Mononuclear cell (primary cell): Measurements from ENCODE around the gene LIMS4. TPM values are rescaled to one million over a fixed set of nuclear protein-coding genes. Genes with fewer than 3 reads are reported as not detected.
"Not testable (repeated sequence)": the region's sequence is repeated elsewhere in the genome, so short reads cannot be mapped to it uniquely, and the experiment has no call there.

Experiments used
- H3K27me3 ChIP-seq: 2 replicates; pipeline ENCODE4 v1.6.0; 2011; ENCODE audit warnings: low read length, control low read depth; ENCODE audit not compliant: insufficient read depth
- H3K4me1 ChIP-seq: 2 replicates; pipeline ENCODE4 v1.5.1; 2011; ENCODE audit warnings: mild to moderate bottlenecking, low read length, control low read depth; ENCODE audit not compliant: insufficient read depth
- H3K4me3 ChIP-seq: 2 replicates; pipeline ENCODE4 v1.5.1; 2011; ENCODE audit warnings: mild to moderate bottlenecking, low read length, moderate library complexity
- H3K9me3 ChIP-seq: 2 replicates; pipeline ENCODE4 v1.5.1; 2011; ENCODE audit warnings: low read depth, mild to moderate bottlenecking, control low read depth, low read length
- total RNA-seq: library from RNA; depleted of rRNA; stranded (reverse); fragments of >200 nt; gene quantifications from one replicate; pipeline ENCODE4 v1.2.3, GENCODE V29; 2012

LIMS4 gene, protein sequence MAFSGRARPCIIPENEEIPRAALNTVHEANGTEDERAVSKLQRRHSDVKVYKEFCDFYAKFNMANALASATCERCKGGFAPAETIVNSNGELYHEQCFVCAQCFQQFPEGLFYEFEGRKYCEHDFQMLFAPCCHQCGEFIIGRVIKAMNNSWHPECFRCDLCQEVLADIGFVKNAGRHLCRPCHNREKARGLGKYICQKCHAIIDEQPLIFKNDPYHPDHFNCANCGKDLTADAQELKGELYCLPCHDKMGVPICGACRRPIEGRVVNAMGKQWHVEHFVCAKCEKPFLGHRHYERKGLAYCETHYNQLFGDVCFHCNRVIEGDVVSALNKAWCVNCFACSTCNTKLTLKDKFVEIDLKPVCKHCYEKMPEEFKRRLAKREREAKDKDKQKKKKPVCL
- total RNA-seq, result 0.10 TPM

DNA sequence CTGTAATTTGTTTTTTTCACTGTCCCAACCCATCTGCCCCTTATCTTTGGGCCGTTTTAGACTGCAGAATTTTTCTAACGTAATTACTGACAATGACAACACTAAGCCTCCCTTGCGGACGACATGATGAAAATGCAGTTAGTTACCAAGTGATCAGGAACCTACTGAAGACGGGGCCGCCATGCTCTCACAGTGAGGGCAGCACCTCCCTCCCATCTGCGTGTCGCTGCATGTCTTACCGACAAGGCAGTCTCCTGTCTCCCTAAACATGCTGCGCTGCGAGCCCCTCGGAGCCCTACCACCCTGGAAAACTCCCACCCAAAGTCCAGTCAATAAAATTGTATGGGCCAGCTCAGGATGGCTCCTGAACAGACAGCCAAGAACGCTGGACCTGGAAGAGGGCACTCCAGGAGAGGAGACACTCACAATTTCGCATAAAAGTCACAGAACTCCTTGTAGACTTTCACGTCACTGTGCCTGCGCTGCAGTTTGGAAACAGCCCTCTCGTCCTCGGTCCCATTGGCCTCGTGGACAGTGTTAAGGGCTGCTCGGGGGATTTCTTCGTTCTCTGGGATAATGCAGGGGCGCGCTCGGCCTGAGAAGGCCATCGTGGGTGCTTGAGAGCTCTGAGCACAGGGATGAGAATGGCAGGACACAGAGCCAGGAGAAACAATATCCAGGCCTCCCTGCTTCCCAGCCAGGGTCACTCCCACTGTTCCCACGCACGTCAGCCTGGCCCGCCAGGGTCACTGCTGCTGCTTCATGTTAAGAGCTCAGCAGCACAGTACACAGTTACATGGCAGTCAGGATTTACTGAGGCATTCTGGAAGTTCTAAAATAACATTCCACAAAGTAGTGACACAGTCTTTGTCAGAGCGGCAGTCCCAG, at the start of gene LIMS4:
Gene LIMS4, minus strand, starts transcription at position 646 of the 888 bp plus-strand sequence. Its CDS starts 38 bp downstream, at position 608.
- not testable (repeated sequence) for H3K4me1 ChIP-seq, H3K27me3 ChIP-seq, H3K9me3 ChIP-seq, H3K4me3 ChIP-seq

DNA sequence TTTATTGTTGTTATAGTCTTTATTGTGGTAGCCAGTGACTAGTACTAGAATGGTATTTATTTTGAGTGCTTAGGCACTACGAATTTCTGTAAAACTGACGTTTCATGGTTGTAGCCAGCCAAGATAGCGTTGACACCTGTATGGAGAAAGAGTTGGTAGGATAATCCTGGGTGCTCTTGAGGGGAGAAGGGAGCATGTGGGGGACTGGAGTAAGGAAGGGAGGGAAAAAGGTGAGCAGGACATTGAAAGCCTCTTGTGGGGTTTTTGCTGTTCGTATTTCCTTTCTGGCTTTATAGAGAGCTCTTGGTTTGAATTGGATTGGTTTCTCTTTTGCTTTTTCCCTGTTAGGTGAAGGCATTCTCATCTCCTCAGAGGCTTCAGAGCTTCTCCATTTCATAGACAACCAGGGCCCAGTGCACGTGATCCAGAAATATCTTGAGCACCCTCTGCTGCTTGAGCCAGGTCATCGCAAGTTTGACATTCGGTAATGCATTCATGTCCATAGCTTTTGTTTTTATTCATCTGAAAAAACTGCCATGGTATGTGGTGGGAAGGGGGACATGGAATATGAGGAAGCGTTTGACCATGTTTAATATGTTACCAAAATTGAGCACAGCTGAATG, 27.2 kb upstream of the LIMS4 start:
- H3K4me1 ChIP-seq, H3K9me3 ChIP-seq, H3K27me3 ChIP-seq, H3K4me3 ChIP-seq: not testable (repeated sequence)

DNA sequence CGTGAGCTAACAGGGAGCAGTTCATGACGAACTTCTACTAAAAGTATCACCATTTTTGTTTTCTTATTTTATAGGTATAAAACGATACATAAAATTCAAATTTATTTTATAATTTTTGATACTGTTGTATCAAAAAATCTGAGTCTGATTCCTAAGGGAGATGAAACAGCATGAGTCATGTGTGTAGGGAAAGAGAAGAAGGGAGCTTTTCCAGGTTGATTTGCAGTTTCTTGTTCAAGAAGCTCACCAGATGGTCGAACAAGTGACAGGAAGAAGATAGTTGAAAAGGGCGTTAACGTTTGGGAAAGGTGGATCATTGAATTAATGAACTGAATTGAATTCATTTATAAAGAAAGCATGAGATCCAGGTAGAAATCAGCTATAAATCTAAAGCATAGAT, 23.4 kb upstream of the LIMS4 start:
- not testable (repeated sequence) for H3K27me3 ChIP-seq, H3K4me1 ChIP-seq, H3K4me3 ChIP-seq, H3K9me3 ChIP-seq

DNA sequence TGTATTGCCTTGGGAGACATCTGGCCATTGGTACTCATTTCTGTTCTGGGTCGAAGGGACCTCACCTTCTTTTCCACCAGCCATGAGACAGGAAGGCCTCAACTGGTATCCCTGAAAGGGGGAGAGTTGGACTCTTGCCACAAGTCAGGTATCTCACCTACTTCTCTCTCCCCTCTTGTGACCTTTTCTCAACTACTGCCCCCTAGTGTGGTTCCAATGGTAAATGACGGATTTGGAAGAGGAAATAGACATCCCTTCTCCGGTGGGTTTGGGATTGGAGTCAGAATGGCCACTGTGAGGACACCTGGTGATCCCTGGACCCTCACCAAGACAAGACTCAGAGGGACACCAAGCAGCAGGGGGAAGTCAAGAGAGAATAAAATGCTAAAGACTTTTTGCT, 21.9 kb upstream of the LIMS4 start:
- H3K4me1 ChIP-seq, H3K27me3 ChIP-seq, H3K4me3 ChIP-seq, H3K9me3 ChIP-seq: not testable (repeated sequence)

DNA sequence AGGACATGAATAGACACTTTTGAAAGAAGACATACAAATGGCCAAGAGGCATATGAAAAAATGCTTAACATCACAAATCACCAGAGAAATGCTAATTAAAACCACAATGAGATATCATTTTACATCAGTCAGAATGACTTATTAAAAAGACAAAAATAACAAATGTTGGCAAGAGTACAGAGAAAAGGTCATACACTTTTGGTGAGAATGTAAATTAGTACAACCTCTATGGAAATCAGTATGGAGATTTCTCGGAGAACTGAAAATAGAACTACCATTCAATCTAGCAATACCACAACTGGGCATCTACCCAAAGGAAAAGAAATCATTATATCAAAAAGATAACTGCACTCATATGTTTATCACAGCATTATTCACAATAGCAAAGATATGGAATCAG, 16.4 kb upstream of the LIMS4 start:
- H3K4me1 ChIP-seq, H3K4me3 ChIP-seq, H3K9me3 ChIP-seq, H3K27me3 ChIP-seq: not testable (repeated sequence)

DNA sequence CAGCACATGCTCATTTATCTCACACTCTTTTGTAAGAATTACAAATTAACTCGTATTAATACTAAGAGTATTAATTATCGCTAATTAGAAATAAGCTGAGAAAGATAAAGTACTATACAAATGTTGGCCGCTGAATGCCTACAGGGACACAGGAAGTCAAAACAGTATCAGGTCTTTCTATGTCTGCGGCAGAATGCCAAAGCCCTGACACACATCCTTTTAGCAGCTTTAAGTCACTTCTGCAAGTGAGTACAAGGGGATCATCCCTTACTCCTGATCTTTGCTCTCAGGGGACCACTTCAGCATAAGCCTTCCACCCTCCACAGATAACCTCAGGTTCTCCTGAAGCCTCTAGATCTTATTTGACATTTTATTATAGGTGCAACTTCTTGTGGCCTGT, 10.1 kb upstream of the LIMS4 start:
- not testable (repeated sequence) for H3K9me3 ChIP-seq, H3K27me3 ChIP-seq

DNA sequence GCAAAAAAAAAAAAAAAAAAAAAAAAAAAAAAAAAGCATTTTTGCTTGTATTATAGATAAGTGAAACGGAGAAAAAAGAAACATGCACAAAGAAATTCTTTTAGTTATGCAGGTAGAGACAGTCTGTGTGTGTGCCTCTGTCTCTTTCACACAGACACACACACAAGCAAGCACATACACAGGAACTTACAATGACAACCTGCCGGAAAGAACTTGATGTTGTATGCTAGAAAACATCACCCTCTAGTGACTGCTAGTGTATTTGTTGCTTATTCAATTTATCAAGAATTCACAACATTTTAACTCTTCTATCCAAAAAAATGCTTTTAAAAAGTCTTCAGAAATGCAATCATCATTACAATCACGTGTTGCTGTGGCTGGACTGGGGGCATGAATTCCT, 8.6 kb upstream of the LIMS4 start:
- H3K27me3 ChIP-seq, H3K9me3 ChIP-seq, H3K4me3 ChIP-seq, H3K4me1 ChIP-seq: not testable (repeated sequence)

More for the DNA sequence above, 10.1 kb upstream of the LIMS4 start:
- H3K4me3 ChIP-seq, H3K4me1 ChIP-seq: not testable (repeated sequence)

DNA sequence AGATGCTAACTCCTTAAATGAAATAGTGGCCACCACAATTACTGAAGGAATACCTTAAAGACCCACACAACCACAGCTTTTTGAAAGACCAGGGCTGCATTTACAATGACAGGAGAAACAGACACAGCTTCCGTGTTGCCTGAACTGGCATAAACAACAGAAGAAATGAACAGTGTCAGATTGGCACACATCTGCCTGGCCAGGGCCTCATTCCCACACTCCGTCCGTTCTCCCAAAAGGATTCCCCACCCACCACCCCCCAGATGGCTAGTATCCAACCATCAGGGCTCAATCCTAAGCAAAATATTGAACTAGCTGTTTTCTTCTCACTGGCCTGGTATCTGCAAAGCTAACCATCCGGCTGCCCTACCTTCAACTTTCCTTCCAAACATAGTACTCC, 7.5 kb upstream of the LIMS4 start:
- not testable (repeated sequence) for H3K9me3 ChIP-seq, H3K4me1 ChIP-seq, H3K27me3 ChIP-seq

DNA sequence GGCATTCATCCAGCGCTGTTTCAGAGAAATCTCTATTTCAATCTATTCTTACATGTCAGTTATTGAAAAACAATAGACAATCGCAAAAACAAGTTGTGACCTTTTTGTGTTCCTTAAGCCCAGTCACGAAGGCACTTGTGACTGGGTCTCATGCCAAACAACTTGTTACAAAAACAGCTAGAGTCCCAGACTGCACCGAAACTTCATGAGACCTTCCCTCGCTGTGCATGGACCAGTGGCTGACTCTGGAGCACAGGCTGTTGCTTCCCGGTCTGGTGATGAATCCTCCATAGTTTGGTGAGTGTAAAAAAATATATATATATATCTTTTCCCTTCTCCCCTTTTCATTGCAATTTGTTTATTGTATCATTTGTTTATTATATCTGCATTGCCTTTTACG, 4.8 kb upstream of the LIMS4 start:
- H3K9me3 ChIP-seq, H3K4me3 ChIP-seq, H3K4me1 ChIP-seq, H3K27me3 ChIP-seq: not testable (repeated sequence)

More for the DNA sequence above, 7.5 kb upstream of the LIMS4 start:
- not testable (repeated sequence) for H3K4me3 ChIP-seq

DNA sequence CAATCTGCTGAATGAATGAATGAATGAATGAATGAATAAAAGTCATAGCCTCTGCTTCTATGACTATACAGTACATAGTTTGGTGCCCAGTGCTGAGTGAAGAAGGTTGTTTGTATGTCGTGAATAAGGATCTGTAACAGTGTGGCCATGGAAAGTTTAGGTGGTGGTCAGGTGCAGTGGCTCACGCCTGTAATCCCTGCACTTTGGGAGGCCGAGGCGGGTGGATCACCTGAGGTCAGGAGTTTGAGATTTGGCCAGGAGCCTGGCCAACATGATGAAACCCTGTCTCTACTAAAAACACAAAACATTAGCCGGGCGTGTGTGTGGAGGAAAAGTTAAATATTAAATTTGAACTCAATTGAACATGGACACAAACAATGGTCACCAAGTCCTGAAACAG, 4.3 kb upstream of the LIMS4 start:
- not testable (repeated sequence) for H3K9me3 ChIP-seq, H3K4me3 ChIP-seq, H3K27me3 ChIP-seq, H3K4me1 ChIP-seq

DNA sequence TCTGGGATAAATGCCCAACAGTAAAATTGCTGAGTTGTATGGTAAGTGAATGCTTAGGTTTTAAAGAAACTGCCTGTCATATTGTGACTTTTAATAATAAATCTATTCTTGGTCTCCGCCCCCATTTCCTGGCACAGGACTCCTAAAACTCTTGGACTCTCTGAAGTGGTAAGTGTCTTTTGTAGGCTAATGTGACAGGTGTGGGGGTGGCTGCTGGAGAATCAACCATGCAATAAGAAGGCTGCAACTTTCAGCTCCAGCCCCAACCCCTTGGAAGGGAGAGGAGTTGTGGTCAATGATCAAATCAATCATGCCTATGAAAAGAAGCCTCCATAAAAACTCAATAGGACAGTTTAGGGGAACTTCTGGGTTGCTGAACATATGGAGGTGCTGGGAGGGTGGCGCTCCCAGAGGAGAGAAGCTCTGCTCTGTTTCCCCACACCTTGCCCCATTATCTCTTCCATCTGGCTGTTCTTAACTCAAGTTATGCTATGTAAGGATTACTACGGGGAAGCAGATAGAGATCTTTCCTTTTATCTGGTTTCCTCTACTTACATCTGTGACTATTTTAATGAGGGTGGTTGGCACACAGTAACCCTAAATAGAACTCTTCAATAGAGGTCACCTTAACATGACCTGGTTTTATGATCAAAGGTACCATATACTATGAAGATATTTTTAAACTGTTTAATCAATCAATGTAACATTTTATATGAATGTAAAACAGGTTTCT, 3.2 kb upstream of the LIMS4 start:
- H3K27me3 ChIP-seq, H3K4me3 ChIP-seq, H3K4me1 ChIP-seq, H3K9me3 ChIP-seq: not testable (repeated sequence)

DNA sequence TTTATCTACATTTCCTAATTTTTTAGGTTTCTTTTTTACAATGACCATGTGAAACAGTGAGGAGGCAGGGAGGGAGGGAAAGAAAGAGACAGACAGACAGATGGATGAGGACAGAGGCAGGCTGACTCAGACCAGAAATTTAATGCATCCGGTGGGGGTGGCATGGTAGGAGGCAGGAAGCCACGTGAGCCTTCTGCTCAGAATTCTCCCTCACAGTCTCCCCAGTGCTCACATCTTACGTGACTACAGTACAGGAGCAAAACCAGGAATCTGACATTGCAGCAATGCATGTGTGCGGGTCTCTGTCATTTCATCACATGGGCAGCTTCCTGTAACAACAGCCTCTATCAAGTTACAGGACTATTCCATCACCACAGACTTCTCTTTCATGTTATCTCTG, 2.3 kb upstream of the LIMS4 start:
- H3K27me3 ChIP-seq, H3K4me1 ChIP-seq, H3K4me3 ChIP-seq, H3K9me3 ChIP-seq: not testable (repeated sequence)

DNA sequence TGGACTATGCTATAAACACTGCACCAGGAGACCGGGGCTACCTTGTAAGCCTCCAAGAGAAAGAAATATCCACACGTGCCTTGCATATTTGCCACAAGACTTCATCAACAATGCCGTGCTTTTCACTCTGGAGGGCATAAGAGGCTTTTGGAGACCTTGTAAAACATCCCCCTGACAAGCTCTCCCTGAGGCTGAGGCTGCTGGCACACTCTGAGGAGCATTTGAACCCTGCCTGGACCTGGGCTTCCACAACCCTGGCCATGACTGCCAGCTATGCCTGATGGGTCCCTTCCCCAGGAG, 393 bp upstream of the LIMS4 start:
- not testable (repeated sequence) for H3K9me3 ChIP-seq, H3K4me1 ChIP-seq, H3K27me3 ChIP-seq, H3K4me3 ChIP-seq

DNA sequence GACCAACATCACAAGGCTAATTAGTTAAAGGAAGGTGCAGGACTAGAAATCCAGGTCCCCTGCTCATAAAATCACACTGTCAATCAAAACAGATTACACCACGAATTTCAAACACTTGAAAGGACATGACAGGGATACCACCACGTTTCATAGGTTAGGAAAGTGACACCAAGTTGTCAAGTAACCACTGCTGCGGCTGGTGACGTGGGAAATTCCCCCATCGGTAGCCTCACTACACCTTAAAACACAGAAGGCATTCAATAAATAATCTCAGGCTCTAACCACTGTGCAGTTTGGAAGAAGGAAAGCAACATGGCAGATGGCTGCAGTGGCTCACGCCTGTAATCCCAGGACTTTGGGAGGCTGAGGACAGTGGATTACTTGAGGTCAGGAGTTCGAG, 3.7 kb downstream of the LIMS4 start:
- H3K9me3 ChIP-seq, H3K4me3 ChIP-seq, H3K4me1 ChIP-seq, H3K27me3 ChIP-seq: not testable (repeated sequence)

DNA sequence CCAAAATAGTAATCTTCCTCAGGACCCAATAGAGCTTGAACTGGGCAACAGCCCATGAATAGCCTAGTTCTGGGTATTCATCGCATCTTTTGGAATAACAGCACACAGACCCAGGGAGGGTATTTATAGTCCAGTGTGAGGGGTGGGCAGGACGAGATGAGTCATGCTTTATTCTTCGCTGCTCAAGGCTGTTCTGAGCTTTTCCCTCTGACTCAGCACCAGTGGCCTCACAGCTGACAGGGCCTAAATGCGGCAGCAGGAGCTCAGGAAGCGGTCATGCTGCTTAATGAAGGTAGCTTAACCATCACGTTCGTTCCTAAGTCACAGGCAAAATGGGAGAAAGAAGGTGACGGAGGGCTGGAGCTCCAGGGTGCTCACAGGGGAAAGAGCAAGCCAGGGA, 7.3 kb downstream of the LIMS4 start:
- H3K9me3 ChIP-seq, H3K27me3 ChIP-seq, H3K4me1 ChIP-seq, H3K4me3 ChIP-seq: not testable (repeated sequence)
